Measurements from ENCODE around the gene PIK3C2B.

The PIK3C2B gene

DNA sequence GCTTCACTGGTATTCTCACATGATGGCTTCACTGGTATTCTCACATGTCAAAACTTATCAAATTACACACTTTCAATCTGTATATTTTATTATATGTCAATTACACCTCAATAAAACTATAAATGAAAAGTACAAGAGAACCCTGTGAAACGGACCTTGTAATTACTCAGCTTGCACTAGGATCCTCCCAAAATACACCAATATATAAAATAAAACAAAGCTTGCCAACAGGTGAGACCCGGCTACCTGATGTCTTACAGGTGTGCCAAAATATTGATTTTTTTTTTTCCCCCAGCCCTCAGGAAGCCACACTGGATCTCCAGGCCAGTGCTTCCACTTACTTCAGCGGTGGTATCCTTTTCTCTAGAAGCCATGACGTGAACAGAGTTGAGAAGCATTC is 22.9 kb downstream of the PIK3C2B start:
- no peak overlapping the region for H3K4me3 ChIP-seq (replicated peaks; ENCODE audit: low read depth, low read length)
- TF ChIP-seq, protein P1, sequence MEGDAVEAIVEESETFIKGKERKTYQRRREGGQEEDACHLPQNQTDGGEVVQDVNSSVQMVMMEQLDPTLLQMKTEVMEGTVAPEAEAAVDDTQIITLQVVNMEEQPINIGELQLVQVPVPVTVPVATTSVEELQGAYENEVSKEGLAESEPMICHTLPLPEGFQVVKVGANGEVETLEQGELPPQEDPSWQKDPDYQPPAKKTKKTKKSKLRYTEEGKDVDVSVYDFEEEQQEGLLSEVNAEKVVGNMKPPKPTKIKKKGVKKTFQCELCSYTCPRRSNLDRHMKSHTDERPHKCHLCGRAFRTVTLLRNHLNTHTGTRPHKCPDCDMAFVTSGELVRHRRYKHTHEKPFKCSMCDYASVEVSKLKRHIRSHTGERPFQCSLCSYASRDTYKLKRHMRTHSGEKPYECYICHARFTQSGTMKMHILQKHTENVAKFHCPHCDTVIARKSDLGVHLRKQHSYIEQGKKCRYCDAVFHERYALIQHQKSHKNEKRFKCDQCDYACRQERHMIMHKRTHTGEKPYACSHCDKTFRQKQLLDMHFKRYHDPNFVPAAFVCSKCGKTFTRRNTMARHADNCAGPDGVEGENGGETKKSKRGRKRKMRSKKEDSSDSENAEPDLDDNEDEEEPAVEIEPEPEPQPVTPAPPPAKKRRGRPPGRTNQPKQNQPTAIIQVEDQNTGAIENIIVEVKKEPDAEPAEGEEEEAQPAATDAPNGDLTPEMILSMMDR (IDR thresholded peaks at IDR 0.05; ENCODE audit: low read depth, low read length, missing control alignments) = no peak
- DNase-seq (ENCODE audit: extremely low read depth, low read depth) = no peak

DNA sequence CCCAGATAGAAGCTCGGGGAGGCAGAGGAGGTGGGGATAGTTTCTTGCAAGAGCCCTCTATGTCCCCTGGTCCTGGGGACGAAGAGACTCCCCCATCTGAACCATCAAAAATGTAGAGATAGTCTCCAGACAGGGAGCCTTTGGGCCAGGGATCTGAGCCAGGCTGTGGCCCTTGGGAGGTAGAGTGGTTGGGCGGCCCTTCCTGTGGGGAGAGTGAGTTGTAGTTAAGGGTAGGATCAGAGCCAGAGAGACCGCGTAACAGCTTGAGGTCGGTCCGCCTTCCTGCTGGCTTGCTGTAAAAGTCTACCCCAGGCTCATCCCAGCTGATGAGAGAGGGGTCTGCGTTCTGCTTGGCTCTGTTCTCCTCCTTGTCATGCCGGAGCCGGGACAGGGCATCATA is 25.3 kb downstream of the PIK3C2B start:
- H3K4me3 ChIP-seq (replicated peaks; ENCODE audit: low read depth, low read length) = no peak overlapping the region
- TF ChIP-seq, protein P1 (IDR thresholded peaks at IDR 0.05; ENCODE audit: low read depth, low read length, missing control alignments) = no peak
- no peak for DNase-seq (ENCODE audit: extremely low read depth, low read depth)

DNA sequence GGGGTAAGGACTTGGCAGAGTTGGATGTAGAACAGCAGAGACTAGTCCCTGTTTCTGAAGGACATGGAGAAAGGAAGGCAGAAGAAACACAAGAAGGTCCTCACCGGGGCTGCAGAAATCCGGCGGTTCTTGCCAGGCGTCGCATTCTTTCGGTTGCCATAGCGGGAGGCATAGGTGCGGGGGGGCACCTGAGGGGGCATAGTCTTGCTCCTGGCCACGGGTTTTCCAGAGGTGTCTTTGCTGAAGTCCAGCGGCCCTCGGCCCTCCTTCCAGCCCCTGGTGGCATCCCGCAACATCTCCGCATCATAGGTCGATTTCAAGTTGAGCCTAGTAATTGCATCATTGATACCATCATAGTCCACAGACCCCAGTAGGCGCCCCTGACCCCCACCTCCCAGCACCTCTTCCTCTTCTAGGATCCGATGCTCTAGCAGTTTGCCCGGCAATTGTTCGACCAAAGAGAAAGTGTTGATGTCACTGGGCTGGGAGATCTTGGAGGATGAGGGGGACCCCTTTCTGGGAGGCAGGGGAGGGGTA is 25.8 kb downstream of the PIK3C2B start:
- no peak overlapping the region for H3K4me3 ChIP-seq (replicated peaks; ENCODE audit: low read depth, low read length)
- no peak for DNase-seq (ENCODE audit: extremely low read depth, low read depth)
- TF ChIP-seq, protein P1 (IDR thresholded peaks at IDR 0.05; ENCODE audit: low read depth, low read length, missing control alignments) = no peak

DNA sequence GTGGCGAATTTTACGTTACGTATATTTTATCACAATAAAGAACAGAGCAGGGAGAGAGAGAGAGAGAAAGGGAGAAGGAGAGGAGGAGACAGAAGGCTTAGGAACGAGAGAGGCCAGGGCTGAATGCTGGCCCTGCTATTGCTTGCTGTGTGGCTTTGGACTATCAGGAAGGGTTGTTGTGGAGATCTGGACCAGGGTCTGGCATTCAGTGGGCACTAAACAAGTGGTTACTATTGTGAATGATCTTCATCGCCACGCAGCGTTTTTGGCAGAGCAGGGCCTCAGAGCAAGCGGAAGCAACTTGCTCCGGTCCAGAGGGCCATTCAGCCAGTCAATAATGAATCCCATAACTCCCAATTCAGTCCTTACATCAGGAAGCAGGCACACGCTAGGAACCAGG is 26.4 kb downstream of the PIK3C2B start:
- DNase-seq (ENCODE audit: extremely low read depth, low read depth) = no peak
- TF ChIP-seq, protein P1 (IDR thresholded peaks at IDR 0.05; ENCODE audit: low read depth, low read length, missing control alignments) = no peak
- H3K4me3 ChIP-seq (replicated peaks; ENCODE audit: low read depth, low read length) = no peak overlapping the region

DNA sequence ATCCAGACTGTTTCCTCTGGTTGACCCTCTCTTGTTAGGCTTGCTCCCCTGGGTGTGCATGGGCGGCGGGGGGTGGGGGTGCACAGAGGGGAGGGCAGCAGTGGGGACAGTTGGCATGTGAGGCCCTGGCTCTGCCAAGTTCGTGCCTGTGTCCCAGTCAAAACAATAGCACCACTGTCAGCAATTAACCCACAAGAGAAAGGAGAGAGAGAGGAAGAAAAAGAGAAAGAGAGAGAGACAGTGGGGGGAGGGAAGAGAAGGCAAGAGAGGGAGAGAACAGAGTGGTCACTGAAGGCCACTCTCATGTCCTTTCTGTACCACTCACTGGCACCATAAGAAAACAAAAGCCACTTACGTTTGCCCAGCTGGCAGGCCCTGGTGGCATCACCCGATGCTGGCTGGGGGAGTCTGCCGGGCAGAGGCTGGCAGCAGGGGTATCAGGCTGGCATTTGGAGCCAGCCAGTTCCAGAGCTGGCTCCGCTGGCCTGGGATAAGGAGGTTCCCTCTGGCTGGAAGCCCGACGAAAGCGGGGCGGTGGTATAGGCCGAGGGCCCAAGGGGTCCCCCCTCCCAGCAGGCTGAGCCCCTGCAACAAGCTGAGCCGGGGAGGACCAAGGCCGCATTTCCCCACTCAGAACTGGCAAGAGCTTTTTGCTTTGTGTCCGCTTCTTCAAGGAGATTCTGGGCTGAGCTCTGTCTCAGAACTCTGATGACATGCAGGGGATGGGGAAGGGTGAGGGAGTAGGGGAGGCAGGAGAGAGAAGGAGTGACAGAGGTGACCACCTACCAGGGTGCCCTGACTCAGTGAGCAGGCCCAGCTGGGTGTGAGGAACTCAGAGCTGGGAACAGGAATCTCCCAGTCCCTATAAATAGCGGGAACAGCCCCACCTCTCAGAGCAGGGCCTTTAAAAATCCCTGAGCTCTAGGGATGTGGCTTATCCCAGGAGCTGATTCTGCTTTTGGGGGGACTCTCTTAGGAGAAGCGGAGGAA is 27.9 kb downstream of the PIK3C2B start:
- no peak for DNase-seq (ENCODE audit: extremely low read depth, low read depth)
- TF ChIP-seq, protein P1 (IDR thresholded peaks at IDR 0.05; ENCODE audit: low read depth, low read length, missing control alignments) = no peak

DNA sequence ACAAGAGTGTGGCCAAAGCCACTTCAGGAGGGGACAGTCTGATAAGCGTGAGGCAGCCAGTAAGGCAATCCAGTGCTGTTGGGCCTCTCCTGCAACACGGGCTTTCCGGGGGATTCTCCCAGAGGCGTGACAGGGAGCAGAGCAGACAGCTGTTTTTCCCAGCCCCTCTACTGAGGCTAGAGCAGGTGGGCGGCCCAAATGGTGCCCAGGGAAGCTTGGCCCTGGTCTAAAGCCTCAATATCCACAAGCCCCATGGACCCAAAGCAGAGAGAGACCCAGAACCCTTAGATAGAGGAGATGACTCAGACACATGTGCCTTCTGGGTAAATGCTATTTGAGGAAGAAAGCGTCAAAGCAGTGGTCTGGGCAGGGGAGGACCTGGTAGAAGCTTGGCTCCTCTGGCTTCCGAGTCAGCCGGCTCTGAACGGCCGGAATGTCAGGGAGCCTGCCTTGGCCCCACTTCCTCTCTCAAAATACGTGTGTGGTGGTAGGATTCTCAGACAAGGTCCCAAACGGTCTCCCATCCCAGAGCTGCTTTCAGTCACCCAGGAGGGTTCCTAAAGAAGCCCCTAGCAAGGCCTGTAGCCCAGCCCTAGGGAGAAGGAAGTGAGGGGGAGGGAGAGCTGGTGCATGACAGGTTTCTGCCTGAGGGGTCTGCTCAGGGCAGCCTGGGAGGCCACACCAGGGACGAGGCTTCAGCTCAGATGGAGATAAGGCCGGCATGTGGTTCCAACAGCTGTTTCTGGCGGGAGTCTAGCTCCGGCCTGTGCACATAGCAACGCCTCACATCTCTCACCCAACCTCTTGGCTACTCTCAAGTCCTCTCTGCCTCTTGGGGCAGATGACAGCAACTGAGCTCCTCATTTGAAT is 28.8 kb downstream of the PIK3C2B start:
- TF ChIP-seq, protein P1 (IDR thresholded peaks at IDR 0.05; ENCODE audit: low read depth, low read length, missing control alignments) = no peak
- DNase-seq (ENCODE audit: extremely low read depth, low read depth) = no peak
- H3K4me3 ChIP-seq (replicated peaks; ENCODE audit: low read depth, low read length) = no peak overlapping the region

More for the DNA sequence above, 27.9 kb downstream of the PIK3C2B start:
- H3K4me3 ChIP-seq (replicated peaks; ENCODE audit: low read depth, low read length) = no peak overlapping the region
